Breast epithelium (tissue), 4 donors: ENCODE data around the gene KHDC3L. TPM values are rescaled to one million over a fixed set of nuclear protein-coding genes. Genes with fewer than 3 reads are reported as not detected.

Source experiments
- DNase-seq, 2 donors: peaks; one replicate each; pipeline ENCODE4 v3.0.0-alpha.2; 2019; ENCODE audit warnings: low spot score in 2 of 2
- H3K27ac ChIP-seq, 2 donors: fragments of 200-600 bp; sonication (generic) in 1 of 2; one replicate each; pipeline ENCODE4 v1.5.1; 2016 to 2019; ENCODE audit warnings: mild to moderate bottlenecking in 1 of 2
- H3K27me3 ChIP-seq, 2 donors: fragments of 200-600 bp; sonication (generic) in 1 of 2; one replicate each; pipeline versions ENCODE4 v1.5.1 to v1.6.0; 2017 to 2019; ENCODE audit warnings: control low read depth in 1 of 2, mild to moderate bottlenecking in 1 of 2
- H3K36me3 ChIP-seq: fragments of 200-600 bp; one replicate; pipeline ENCODE4 v1.5.1; 2019
- H3K4me1 ChIP-seq, 2 donors: fragments of 200-600 bp; sonication (generic); one replicate each; pipeline ENCODE4 v1.5.1; 2016 to 2019; ENCODE audit warnings: control low read depth in 1 of 2
- H3K4me3 ChIP-seq, 3 donors: fragments of 200-600 bp; sonication (generic); 1 replicate in 2 of 3; 2 replicates in 1 of 3; pipeline ENCODE4 v1.5.1; 2016 to 2019; ENCODE audit warnings: mild to moderate bottlenecking in 3 of 3, moderate library complexity in 2 of 3
- H3K9me3 ChIP-seq, 2 donors: fragments of 200-600 bp; sonication (generic) in 1 of 2; one replicate each; pipeline ENCODE4 v1.5.1; 2016 to 2019; ENCODE audit warnings: control low read depth in 1 of 2
- CTCF ChIP-seq, 3 donors: fragments of 450-650 bp; IDR thresholded peaks; one replicate each; pipeline ENCODE4 v1.5.1; 2016 to 2017; ENCODE audit warnings: antibody characterized with exemption in 3 of 3, mild to moderate bottlenecking in 3 of 3, moderate library complexity in 3 of 3
- POLR2A ChIP-seq: fragments of 450-650 bp; IDR thresholded peaks from one replicate; pipeline ENCODE4 v1.6.1; 2016; ENCODE audit warnings: antibody characterized with exemption, mild to moderate bottlenecking, moderate library complexity
- POLR2AphosphoS5 ChIP-seq, 3 donors: sonication (generic); formaldehyde crosslinking; IDR thresholded peaks; one replicate each; pipeline ENCODE4 v1.6.1; 2017; ENCODE audit warnings: antibody characterized with exemption in 3 of 3
- intact Hi-C: fragments of 100-400 bp; cut with DNase I; formaldehyde crosslinking; loops from one replicate; pipeline ENCODE4 v1.15.1; 2023; ENCODE audit warnings: low total_unique reads
- total RNA-seq, 3 donors: library from RNA; depleted of rRNA; stranded (reverse); fragments of >200 nt; gene quantifications; one replicate each; pipeline ENCODE4 v1.1.0, GENCODE V29; 2016

KHDC3L gene
- total RNA-seq, 3 donors from 2014 or later, result not detected

GRCh38 chr6:73362869-73363536, 545 bp downstream of the KHDC3L start:
- Histone ChIP-seq H3K9me3 (peaks cover 0 to 15% of the 10 kb centered on the region in 2 donors), H3K36me3 (no peaks in the 10 kb centered on the region), H3K27me3 (no peaks in the 10 kb centered on the region), H3K4me1 (no peaks in the 10 kb centered on the region), H3K27ac (no peak overlapping the region), H3K4me3 (no peak overlapping the region)
- no peak for DNase-seq
- intact Hi-C loops, result no loop called here
- TF ChIP-seq POLR2AphosphoS5 (IDR thresholded peaks at IDR 0.05) (no peak), POLR2A (no peak), CTCF (IDR thresholded peaks at IDR 0.05) (no peak)

DNA sequence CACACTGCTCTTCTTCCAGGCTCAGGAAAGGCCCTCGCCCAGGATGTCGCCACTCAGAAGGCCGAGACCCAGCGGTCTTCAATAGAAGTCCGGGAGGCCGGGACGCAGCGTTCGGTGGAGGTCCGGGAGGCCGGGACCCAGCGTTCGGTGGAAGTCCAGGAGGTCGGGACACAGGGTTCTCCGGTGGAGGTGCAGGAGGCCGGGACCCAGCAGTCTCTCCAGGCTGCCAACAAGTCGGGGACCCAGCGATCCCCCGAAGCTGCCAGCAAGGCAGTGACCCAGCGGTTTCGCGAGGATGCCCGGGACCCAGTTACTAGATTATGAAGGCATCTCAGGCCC, 1.0 kb downstream of the KHDC3L start:
- no peak overlapping the region for H3K4me3 ChIP-seq
- H3K36me3 ChIP-seq, result no peaks in the 10 kb centered on the region
- H3K9me3 ChIP-seq, result peaks cover 0 to 15% of the 10 kb centered on the region in 2 donors
- no peaks in the 10 kb centered on the region for H3K27me3 ChIP-seq
- intact Hi-C loops, result no loop called here
- H3K4me1 ChIP-seq, result no peaks in the 10 kb centered on the region
- no peak overlapping the region for H3K27ac ChIP-seq
- DNase-seq, result no peak
- TF ChIP-seq CTCF (IDR thresholded peaks at IDR 0.05) (no peak), POLR2AphosphoS5 (IDR thresholded peaks at IDR 0.05) (no peak), POLR2A (no peak)

DNA sequence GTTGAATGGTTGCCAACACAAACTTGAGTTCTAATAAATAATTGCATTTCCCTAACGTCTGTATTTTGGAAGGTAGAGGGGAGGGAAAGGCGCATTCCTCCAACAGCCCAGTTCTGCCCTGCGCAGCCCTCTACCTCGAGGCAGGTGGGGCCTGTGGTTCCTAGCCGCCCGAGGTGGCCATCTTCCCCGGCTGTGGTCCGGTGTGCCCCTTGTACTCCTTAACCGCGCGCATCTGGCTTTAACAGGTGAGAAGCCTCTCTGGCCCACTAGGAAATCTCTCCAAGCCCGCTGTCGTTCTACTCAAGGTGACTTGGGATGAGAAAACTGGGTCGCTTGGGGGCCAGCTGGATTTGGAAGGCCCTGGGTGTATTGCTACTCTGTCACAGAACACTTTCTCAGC, 1.7 kb downstream of the KHDC3L start:
- H3K4me1 ChIP-seq, result no peaks in the 10 kb centered on the region
- TF ChIP-seq CTCF (IDR thresholded peaks at IDR 0.05), result no peak
- TF ChIP-seq POLR2A, result no peak
- TF ChIP-seq POLR2AphosphoS5 (IDR thresholded peaks at IDR 0.05), result no peak
- no peak overlapping the region for H3K27ac ChIP-seq
- no peak overlapping the region for H3K4me3 ChIP-seq
- H3K27me3 ChIP-seq, result no peaks in the 10 kb centered on the region
- peaks cover 0 to 15% of the 10 kb centered on the region in 2 donors for H3K9me3 ChIP-seq
- intact Hi-C loops, result no loop called here
- no peak for DNase-seq
- H3K36me3 ChIP-seq, result no peaks in the 10 kb centered on the region

GRCh38 chr6:73364549-73364948, 2.1 kb downstream of the KHDC3L start:
- no peaks in the 10 kb centered on the region for H3K4me1 ChIP-seq
- no peak overlapping the region for H3K4me3 ChIP-seq
- no peaks in the 10 kb centered on the region for H3K36me3 ChIP-seq
- no peak overlapping the region for H3K27ac ChIP-seq
- intact Hi-C loops, result no loop called here
- peaks cover 0 to 15% of the 10 kb centered on the region in 2 donors for H3K9me3 ChIP-seq
- no peak for DNase-seq
- H3K27me3 ChIP-seq, result no peaks in the 10 kb centered on the region
- TF ChIP-seq CTCF (IDR thresholded peaks at IDR 0.05), result no peak
- TF ChIP-seq POLR2A, result no peak
- TF ChIP-seq POLR2AphosphoS5 (IDR thresholded peaks at IDR 0.05), result no peak

DNA sequence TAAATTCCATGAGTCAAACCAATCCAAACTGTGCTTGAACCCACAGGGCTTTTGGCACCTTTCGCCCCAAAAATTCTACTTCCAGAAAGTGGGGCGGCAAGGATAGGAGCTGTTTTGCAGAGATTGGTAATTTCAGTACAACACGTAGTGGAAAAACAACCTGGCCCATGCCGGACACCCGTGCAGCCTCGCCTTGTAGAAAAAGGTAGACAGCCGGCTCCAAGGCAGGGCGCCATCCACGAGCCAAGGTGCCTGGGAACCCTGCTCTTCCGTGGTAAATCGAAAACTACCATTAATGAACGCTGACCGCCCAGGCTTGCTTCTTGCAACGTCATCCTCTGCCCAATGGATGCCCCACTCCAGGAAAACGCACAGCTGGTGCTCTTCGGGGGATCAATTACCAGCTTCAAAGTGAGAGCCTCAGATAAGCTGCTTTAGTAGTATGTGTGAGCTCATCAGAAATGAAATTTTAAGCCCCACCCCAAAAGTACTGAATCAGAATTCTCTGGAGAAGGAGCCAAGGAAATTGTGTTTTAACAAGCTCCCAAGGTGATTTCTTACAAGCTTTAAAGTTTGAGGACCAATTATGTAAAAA, 5.4 kb downstream of the KHDC3L start:
- intact Hi-C loops, result no loop called here
- DNase-seq, result no peak
- TF ChIP-seq POLR2AphosphoS5 (IDR thresholded peaks at IDR 0.05) (no peak), POLR2A (no peak), CTCF (IDR thresholded peaks at IDR 0.05) (no peak)

More for the DNA sequence above, 5.4 kb downstream of the KHDC3L start:
- Histone ChIP-seq H3K4me3 (no peak overlapping the region), H3K27ac (no peak overlapping the region), H3K36me3 (no peaks in the 10 kb centered on the region), H3K4me1 (no peaks in the 10 kb centered on the region), H3K9me3 (peaks cover 19 to 27% of the 10 kb centered on the region in 2 donors), H3K27me3 (no peaks in the 10 kb centered on the region)
